Neural cell (in vitro differentiated cells): ENCODE measurements around the gene RPLP1. TPM values are rescaled to one million over a fixed set of nuclear protein-coding genes. Genes with fewer than 3 reads are reported as not detected.

Source experiments
- H2AFZ ChIP-seq: fragments of 200-600, 300-800 bp; sonication (generic), shearing (Covaris generic); 2 replicates; pipeline ENCODE4 v1.6.0; 2014; ENCODE audit warnings: low read depth, mild to moderate bottlenecking, antibody characterized with exemption, low read length, moderate library complexity
- H3F3A ChIP-seq: fragments of 200-600 bp; shearing (Covaris generic); 2 replicates; pipeline ENCODE4 v1.6.1; 2016; ENCODE audit warnings: mild to moderate bottlenecking, moderate library complexity, mixed read lengths, antibody characterized with exemption, low read length; ENCODE audit not compliant: insufficient read depth, poor library complexity, severe bottlenecking
- H3K27ac ChIP-seq: fragments of 200-600, 300-800 bp; sonication (generic), shearing (Covaris generic); 2 replicates; pipeline ENCODE4 v1.5.1; 2014; ENCODE audit warnings: mild to moderate bottlenecking, low read length, moderate library complexity
- H3K27me3 ChIP-seq: fragments of 300-800, 200-600 bp; sonication (generic), shearing (Covaris generic); 2 replicates; pipeline ENCODE4 v1.6.0; 2014; ENCODE audit warnings: mild to moderate bottlenecking, low read depth, low read length, moderate library complexity; ENCODE audit not compliant: insufficient read depth
- H3K36me3 ChIP-seq: fragments of 300-800, 200-600 bp; sonication (generic), shearing (Covaris generic); 2 replicates; pipeline ENCODE4 v1.5.1; 2014; ENCODE audit warnings: mild to moderate bottlenecking, antibody characterized with exemption, low read length, moderate library complexity; ENCODE audit not compliant: insufficient read depth
- H3K4me2 ChIP-seq: fragments of 300-800, 200-600 bp; sonication (generic), shearing (Covaris generic); 2 replicates; pipeline ENCODE4 v1.6.0; 2014; ENCODE audit warnings: mild to moderate bottlenecking, low read length
- H3K4me3 ChIP-seq: fragments of 300-800, 200-600 bp; sonication (generic), shearing (Covaris generic); 2 replicates; pipeline ENCODE4 v1.5.1; 2014; ENCODE audit warnings: mild to moderate bottlenecking, low read length, moderate library complexity
- H3K79me2 ChIP-seq: fragments of 200-600 bp; shearing (Covaris generic); replicated peaks from 2 replicates; pipeline ENCODE4 v1.6.0; 2014; ENCODE audit warnings: mild to moderate bottlenecking, low read length, moderate library complexity; ENCODE audit not compliant: insufficient read depth
- H3K9ac ChIP-seq: fragments of 300-800, 200-600 bp; sonication (generic), shearing (Covaris generic); 2 replicates; pipeline ENCODE4 v1.6.1; 2016; ENCODE audit warnings: mild to moderate bottlenecking, low read length, mixed read lengths
- H3K9me2 ChIP-seq: fragments of 200-600 bp; shearing (Covaris generic); 2 replicates; pipeline ENCODE4 v1.6.1; 2016; ENCODE audit warnings: mild to moderate bottlenecking, low read length, mixed read lengths; ENCODE audit not compliant: insufficient read depth
- H3K9me3 ChIP-seq: fragments of 200-600, 300-800 bp; sonication (generic), shearing (Covaris generic); 2 replicates; pipeline ENCODE4 v1.6.1; 2016; ENCODE audit warnings: mild to moderate bottlenecking, mixed run types, low read length, moderate library complexity, mixed read lengths
- H4K20me1 ChIP-seq: fragments of 200-600 bp; shearing (Covaris generic); 2 replicates; pipeline ENCODE4 v1.6.1; 2016; ENCODE audit warnings: mild to moderate bottlenecking, mixed run types; ENCODE audit not compliant: insufficient read depth
- CTCF ChIP-seq: fragments of 450-650 bp; IDR thresholded peaks from 2 replicates; pipeline ENCODE4 v1.5.1; 2014; ENCODE audit warnings: antibody characterized with exemption, mild to moderate bottlenecking, moderate library complexity; ENCODE audit not compliant: poor library complexity, severe bottlenecking
- EP300 ChIP-seq: fragments of 450-650 bp; conservative IDR thresholded peaks from 2 replicates; pipeline ENCODE4 v1.6.1; 2014; ENCODE audit warnings: antibody characterized with exemption, mild to moderate bottlenecking, moderate library complexity; ENCODE audit not compliant: poor library complexity, severe bottlenecking
- EZH2 ChIP-seq: fragments of 200-600, 300-800 bp; shearing (Covaris generic), sonication (generic); IDR thresholded peaks from 2 replicates; pipeline ENCODE4 v1.6.1; 2014; ENCODE audit warnings: antibody characterized with exemption, low read length, borderline replicate concordance, mild to moderate bottlenecking; ENCODE audit not compliant: insufficient read depth, poor library complexity, severe bottlenecking
- MXI1 ChIP-seq: fragments of 450-650 bp; conservative IDR thresholded peaks from 2 replicates; pipeline ENCODE4 v1.6.1; 2014; ENCODE audit warnings: antibody characterized with exemption, mild to moderate bottlenecking; ENCODE audit not compliant: poor library complexity, severe bottlenecking
- POLR2AphosphoS5 ChIP-seq: IDR thresholded peaks from 2 replicates; pipeline ENCODE4 v1.6.1; 2012
- RAD21 ChIP-seq: fragments of 450-650 bp; conservative IDR thresholded peaks from 2 replicates; pipeline ENCODE4 v1.6.1; 2014; ENCODE audit warnings: antibody characterized with exemption, mild to moderate bottlenecking, moderate library complexity
- REST ChIP-seq: IDR thresholded peaks from 2 replicates; pipeline ENCODE4 v1.6.1; 2012; ENCODE audit warnings: borderline replicate concordance
- SMC3 ChIP-seq: fragments of 450-650 bp; conservative IDR thresholded peaks from 2 replicates; pipeline ENCODE4 v1.6.1; 2014; ENCODE audit warnings: antibody characterized with exemption, mild to moderate bottlenecking, moderate library complexity; ENCODE audit not compliant: poor library complexity
- TAF1 ChIP-seq: IDR thresholded peaks from 2 replicates; pipeline ENCODE4 v1.6.1; 2012; ENCODE audit warnings: low read depth
- polyA plus RNA-seq: library from polyadenylated mRNA; depleted of rRNA; stranded (reverse); fragments of >200 nt; gene quantifications from 2 replicates; pipeline ENCODE4 v1.2.3, GENCODE V29; 2014

RPLP1 gene
- polyA plus RNA-seq, 1 donor from 2014 or later: 37.5 TPM

- H3F3A ChIP-seq: no peaks in the 10 kb centered on the region
- H3K9me2 ChIP-seq: no peaks in the 10 kb centered on the region
- no peaks in the 10 kb centered on the region for H3K36me3 ChIP-seq
- H3K9ac ChIP-seq: no peak overlapping the region
- H3K9me3 ChIP-seq: no peaks in the 10 kb centered on the region
- peak overlapping the region; percentile 64 for H3K4me3 ChIP-seq
- no peak overlapping the region for H2AFZ ChIP-seq
- TF ChIP-seq POLR2AphosphoS5: no peak
- TF ChIP-seq TAF1: no peak
- TF ChIP-seq CTCF: no peak
- no peak for TF ChIP-seq MXI1
- TF ChIP-seq RAD21: no peak
- no peak for TF ChIP-seq EZH2
- no peak for TF ChIP-seq SMC3
- no peak for TF ChIP-seq REST
- no peak for TF ChIP-seq EP300
- no peak overlapping the region for H3K4me2 ChIP-seq
- H4K20me1 ChIP-seq: no peaks in the 10 kb centered on the region
- no peaks in the 10 kb centered on the region for H3K27me3 ChIP-seq
- H3K27ac ChIP-seq: no peak overlapping the region
- no peaks in the 10 kb centered on the region for H3K79me2 ChIP-seq
Measured at GRCh38 chr15:69462030-69462492, 9.4 kb downstream of the RPLP1 start.

GRCh38 chr15:69462493-69463181, 10.0 kb downstream of the RPLP1 start:
- peak overlapping the region; percentile 82 for H2AFZ ChIP-seq
- no peaks in the 10 kb centered on the region for H3K36me3 ChIP-seq
- H3F3A ChIP-seq: no peaks in the 10 kb centered on the region
- H3K4me2 ChIP-seq: no peak overlapping the region
- H3K4me3 ChIP-seq: peak overlapping the region; percentile 64
- H4K20me1 ChIP-seq: no peaks in the 10 kb centered on the region
- no peaks in the 10 kb centered on the region for H3K9me2 ChIP-seq
- peak overlapping the region; percentile 43 for H3K27ac ChIP-seq
- H3K79me2 ChIP-seq: no peaks in the 10 kb centered on the region
- H3K9ac ChIP-seq: peak overlapping the region; percentile 59
- H3K27me3 ChIP-seq: no peaks in the 10 kb centered on the region
- no peaks in the 10 kb centered on the region for H3K9me3 ChIP-seq
- TF ChIP-seq SMC3: peak; percentile 8
- TF ChIP-seq EP300: no peak
- no peak for TF ChIP-seq EZH2
- peak; percentile 91 for TF ChIP-seq CTCF
- peak; percentile 35 for TF ChIP-seq POLR2AphosphoS5
- TF ChIP-seq REST: no peak
- no peak for TF ChIP-seq RAD21
- TF ChIP-seq MXI1: no peak
- no peak for TF ChIP-seq TAF1
